HTR-8/SVneo (cell line): ENCODE data around the gene LNX2.

Experiments used
- DNase-seq: peaks from one replicate; pipeline ENCODE4 v3.0.0; 2011; ENCODE audit warnings: low spot score, mixed read lengths; ENCODE audit not compliant: insufficient read length
- FAIRE-seq: peaks from 2 replicates; lab custom pipeline; 2011; peaks lifted over from hg19 to GRCh38; lab: Jason Lieb, UNC

Gene LNX2

DNA sequence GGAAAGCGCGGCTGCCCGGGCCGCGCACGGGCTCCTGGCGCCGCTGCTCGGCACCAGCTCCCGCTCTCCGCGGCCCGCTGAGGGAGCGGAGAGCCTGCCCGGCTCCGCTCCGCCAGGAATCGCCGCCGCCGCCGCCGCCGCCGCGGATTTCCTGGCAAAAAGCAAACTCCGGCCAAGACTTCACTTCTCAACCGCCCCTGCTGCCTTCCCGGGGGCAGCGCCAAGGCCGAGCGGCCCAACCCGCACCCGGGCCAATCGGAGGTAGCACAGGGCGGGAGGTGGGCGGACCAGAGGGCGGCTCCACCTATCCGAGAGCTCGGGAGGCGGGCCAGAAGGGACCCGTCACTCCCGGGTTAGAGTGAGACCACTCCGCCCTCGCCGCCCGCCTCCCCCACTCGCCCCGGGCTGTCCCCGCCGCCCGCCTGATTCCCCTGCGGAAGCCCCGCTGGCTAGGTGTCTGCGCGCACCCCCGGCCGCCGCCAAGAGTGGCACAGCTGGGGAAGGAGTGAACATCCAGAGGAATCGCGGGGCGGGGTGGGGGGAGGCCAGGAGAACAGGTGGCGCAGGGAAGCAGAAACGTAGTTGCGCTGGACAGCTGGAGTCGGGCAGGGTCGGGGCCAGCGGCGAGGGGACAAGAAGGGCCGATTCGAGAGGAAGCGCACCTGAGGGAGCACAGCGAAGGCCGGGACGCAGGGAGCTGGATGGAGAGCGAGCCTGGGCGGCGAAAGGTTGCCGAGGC, at the start of gene LNX2:
Gene LNX2 (minus strand): TSS at position 153 of the 739 bp plus-strand sequence. CDS start 38,826 bp downstream, outside the sequence.
- FAIRE-seq = no peak
- peak; percentile 86 for DNase-seq

DNA sequence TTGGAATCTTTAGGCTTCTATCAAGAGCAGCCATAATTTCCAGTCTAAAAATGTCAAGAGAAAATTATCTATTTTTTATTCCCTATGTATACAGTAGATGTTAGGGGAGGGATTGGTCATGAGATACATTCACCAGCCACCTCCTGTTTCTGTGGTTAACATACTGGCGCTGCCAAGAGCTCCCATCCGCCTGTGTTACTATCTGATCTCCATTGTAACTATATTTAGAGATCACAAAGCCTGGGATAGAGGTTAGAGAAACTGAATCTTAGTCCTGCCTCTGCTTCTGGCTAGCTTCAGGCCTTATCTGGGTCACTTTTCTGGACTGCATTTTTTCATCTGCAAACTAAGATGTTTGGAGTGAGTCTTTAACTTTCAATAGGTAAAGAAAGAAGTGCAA, 47.6 kb upstream of the LNX2 start:
- FAIRE-seq = no peak
- no peak for DNase-seq

DNA sequence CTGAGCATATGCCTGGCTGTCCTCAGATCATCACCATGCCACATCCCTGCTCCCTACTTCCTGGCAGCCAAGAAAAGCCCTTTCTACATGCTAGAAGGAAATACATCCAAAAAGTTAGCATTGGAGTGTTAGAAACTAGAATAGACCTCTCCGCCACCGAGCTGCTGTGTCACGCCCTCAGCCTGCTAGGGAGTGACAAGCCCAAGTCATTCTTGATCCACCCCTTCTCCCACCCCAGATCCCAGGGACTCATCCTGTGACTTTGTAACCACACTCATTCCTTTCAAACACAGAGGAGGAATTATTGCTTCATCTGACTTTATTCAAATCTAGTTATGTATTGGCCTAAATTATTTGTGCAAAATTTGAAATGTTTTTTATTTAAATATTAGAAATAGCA, 46.6 kb upstream of the LNX2 start:
- DNase-seq = no peak
- no peak for FAIRE-seq

DNA sequence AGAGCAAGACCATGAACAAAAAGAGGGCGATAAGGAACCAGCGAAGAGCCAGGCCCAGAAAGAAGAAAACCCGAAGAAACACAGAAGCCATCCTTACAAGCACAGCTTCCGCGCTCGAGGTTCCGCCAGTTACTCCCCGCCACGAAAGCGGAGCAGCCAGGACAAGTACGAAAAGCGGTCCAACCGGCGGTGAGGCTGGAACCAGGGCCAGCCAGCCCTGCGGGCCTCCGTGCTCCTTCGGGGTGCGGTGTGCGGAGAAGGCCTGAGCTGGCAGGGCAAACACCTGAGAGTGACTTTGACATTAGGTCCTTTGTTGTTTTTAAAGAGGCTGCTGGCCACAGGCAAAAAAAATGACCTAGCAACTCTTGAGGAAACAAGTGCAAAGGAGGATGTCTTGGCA, 45.4 kb upstream of the LNX2 start:
- FAIRE-seq = no peak
- DNase-seq = no peak

DNA sequence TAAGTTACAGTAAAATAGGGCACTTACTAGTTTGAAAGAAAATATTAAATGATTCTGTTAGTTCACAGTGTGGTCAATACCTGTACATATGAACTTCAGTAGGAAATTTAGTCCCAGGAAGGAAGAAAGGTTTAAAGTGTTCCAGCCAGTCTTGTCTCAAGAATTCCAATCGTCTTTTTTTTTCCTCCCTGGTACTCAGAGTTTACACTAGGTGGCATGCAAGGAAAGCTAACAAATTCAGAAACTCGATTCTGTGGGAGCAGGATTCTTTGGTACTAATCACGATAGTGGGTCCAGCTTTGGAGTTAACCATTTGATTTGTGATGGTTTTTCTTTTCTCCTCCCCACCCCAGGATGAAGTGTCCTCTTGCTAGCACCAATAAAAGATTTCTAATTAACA, 45.0 kb upstream of the LNX2 start:
- FAIRE-seq = no peak
- peak; percentile 2 for DNase-seq

DNA sequence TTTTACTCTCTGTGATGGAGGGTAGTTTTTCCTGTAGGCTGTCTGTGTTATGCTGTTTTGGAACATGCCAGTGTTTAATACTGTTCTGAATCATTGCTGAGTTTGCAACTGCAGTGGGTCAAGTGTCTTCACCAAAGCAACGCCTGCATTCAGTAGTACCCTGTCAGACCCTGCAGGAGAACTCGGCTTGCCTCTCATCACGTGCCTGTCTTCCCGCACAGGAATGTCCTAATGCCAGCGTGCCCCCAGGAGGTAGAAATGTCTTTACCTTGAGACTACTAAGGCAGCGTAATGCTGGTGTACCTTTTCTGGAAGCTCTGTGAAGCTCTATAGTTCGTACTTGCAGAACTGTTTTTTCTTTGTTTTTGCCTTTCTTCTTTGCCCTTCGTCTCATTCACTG, 43.6 kb upstream of the LNX2 start:
- no peak for DNase-seq

DNA sequence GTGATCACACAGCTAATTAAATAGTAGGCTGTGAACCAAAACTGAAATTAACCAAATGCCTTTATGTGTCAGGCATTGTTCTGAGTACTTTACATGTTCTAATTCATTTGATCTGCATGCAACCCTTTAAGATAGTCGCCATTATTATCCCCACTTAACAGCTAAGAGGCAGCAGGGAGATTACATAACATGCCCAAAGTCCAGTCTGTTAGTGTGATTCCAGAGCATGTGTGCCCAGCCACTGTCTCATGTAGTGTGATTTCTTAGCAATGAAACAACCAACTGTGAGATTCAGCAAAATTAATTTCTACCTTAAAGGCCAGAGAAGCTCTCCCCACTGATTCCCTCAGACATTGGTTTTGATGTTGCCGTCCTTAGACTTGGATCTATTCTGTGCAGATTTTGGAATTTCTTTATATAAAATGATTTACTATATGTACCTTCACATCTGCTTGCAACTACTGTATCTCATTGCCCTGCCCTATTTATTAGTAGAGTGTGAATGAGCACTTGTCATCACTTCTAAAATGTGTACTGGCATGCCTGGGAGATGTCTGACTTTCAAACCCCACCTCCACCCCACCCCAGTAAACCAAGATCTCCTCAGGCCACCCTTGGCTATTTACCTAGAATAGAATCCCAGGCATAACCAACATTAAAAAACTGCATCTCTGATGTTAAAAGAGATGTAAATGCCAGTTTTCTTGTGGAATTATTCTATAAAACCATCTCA, 42.6 kb upstream of the LNX2 start:
- DNase-seq = no peak
- no peak for FAIRE-seq

More for the DNA sequence above, 43.6 kb upstream of the LNX2 start:
- FAIRE-seq = no peak

DNA sequence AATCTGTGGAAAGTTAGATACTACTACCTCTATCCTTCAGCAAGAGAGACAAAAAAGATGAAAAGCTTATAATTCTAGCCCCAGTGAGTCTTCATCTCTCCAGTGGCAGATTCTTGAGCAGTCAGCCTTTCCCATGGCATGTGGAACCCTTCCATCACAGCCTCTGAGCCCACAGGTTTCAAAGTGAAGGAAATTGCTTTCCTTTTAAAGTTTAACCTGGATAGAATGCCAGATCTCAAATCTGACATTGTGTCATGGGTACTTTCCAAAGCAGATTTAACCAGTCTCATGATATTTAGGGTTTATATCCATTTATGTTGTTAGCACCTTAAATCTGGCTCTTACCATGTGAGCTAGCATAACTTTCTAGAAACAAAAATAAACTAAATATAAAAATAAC, 40.7 kb upstream of the LNX2 start:
- FAIRE-seq = no peak
- DNase-seq = no peak

DNA sequence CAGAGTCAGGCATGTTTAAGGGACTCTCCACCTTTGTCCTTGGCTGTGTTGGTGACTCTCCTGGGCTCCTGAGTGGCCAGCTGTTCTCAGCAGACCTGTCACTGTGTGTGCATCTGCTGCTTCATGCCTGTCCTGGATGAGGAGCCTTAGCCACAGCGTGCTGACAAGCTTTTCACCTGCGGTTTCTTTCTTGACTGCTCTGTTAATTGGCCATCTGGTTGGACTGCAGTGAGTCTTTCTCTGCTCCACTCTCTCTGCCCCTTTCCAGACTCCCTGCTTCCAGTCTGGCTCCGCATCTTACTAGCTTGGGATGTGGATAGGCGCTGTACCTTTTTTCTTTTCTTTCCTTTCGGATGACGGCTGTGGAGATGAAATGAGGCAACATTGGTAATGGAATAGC, 40.2 kb upstream of the LNX2 start:
- DNase-seq (no peak), FAIRE-seq (no peak)

DNA sequence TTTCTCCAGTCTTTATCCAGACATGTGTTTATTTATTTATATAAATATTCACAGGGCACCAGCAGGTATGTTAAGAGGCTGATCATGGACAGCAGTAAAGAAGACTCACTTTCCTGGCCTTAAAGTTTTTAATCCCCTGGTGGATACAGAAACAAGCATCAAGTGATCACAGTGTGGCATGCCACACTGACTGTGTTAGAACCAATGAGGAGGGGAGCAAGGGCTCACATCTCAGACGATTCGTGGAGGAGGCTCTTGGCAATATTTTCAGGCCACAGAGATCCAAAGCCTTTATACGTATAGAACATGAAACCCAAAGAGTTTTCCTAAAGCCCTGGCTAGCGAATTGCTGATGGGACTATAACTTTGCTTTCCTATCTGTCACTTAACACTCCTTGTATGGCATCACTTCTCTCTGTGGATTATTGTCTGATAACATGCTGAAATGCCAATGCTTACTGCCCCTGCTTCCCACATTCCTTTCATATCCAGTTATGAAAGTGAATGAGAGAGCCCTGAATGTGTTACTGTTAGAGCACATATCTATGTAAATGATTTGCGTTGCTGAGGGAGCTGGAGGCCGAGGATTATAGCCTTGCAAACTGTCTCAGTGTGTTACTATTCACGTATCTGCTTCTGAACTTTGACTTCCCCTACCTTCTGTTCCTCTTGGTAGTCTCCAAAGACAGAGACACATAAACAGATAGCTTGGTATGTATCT, 39.0 kb upstream of the LNX2 start:
- FAIRE-seq = no peak
- DNase-seq = no peak

DNA sequence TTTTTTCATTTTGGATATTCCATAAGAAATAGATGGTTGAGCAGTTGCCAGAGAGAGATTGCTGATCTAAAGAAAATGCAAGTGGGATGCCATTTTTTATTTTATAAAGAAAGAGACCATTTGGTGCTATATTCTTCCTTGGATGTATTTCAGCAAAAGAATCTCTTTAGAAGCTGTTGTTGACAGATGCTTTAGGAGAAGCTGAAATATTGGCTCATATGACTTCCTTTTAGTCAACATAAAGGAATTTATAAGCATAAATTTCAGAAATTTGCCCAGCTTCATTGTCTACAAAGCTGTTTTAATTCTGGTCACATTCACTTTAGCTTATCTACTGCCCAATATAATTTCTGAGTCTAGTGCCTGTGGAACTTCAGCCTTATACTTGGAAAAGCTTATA, 38.2 kb upstream of the LNX2 start:
- FAIRE-seq (no peak), DNase-seq (peak; percentile 3)

DNA sequence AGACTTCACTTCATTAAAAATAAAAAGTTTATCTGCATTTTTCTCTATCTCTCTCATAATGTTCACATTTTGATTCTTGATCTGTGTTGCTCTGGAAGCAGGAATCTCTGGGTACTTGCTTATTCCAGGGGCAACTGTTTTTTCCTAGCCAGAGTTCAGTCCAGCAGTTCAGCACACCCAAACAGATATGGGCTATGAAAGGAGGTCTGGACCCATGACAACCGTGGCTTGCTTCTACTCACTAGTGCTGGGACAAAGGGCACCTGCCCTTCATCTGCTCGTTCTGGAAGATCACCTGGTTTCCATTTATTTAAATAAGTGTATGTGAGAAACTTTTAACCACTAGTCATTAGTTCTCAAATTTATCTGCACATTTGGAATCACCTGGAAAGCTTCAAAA, 37.4 kb upstream of the LNX2 start:
- FAIRE-seq = no peak
- no peak for DNase-seq

DNA sequence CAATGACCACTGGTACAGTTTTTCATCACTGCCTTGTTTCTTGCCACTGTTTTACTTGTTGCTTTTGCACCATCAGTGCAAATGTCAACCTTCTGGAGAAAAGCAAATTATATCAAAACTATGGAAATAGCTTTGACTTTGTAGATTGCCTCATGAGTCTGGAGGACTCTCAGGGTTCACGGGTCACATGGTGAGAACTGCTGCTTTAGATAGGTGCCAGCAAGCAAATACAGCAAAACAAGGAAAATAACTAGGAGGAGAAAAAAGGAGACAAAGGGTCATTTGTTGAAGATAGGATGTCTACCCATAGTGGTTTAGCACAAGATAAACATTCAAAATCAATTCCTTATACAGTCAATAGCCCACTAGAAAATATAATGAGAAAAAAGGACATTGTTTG, 34.5 kb upstream of the LNX2 start:
- FAIRE-seq (no peak), DNase-seq (no peak)

DNA sequence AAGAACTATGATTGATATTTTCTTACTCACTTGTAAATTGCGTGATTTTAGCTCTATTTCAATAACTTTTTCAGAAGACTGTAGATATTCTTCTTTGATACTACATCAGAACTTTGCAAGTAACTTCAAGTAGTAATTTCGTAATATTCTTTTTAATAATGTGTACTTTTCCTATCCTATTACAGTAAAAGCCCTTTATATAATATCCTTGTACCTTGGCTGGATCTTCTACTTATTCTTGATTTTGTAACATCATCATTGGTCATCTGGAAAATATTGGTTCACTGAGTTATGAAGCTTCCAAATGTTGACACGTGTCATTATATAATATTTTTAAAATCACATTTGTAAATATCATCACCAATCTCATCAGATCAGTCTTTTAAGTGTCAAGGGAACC, 33.7 kb upstream of the LNX2 start:
- FAIRE-seq (no peak), DNase-seq (no peak)

DNA sequence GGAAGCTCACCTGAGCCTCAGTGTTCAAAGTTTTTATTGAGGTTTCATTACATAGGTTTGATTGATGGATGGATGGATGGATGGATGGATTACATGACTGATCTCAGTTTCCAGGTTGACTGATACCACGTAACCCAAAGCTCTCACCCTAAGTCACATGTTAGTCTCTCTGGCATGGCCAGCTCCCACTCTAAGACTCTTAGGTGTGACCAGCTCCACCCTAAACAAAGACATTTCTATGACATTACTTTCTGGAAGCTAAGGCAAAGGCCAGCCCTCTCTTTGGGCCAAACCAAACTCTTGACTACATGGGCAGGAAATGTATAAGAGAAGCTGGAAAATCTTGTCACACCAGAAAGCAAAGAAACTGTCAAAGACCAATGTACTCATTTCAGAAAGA, 30.0 kb upstream of the LNX2 start:
- FAIRE-seq = no peak
- no peak for DNase-seq

DNA sequence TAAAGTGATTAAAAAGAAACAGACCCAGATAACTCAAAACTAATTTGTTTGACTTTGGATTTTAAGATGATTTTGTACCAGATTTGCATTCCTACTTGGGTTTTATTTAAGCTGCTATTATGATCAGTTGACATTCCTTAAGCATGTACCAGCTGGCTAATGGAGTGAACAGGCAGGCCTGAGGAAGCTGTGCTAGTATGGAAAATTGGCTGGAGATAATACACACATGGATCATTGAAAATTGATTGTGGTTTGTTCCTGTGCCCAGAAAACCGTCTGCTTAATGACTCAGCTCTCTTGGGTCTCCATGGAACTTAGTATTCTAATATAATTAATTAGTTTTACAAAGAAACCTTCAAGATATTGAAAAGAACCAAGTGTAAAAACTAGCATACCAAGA, 24.0 kb upstream of the LNX2 start:
- no peak for DNase-seq
- FAIRE-seq = no peak

DNA sequence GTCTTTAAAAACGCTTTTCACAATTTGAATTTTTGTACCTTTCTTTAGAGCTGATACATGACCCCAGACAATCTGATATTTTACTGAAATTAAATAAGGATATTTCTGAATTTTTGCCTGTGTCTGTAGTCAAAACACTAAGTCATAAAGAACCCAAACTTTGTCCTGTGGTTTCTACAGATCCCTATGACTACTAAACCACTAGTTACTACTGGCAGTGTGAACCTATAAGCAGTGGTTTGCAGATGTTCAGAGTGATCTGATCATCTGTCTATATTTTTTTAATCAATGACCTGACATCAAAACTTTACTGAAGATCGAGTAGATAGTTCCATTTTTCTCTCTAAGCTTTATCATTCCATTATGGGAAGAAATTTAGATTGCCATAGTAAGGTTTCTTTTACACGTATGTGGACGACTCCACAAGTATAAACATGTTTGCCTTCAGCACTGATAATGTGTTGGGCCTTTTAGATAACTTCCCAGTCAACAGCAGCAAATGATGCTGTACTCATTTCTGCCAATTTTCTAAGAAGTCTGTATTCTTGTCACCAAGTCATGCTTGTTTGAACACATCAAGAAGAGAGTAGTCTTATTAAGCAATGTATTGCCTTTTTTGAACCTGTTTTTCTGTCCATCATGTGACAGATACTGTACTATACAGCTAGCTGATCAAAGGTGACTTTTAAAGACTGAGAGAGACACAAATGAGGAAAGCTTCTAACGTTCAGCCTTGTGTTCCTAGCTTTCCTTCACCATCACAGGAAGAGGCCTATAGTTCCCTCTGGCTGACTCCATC, 23.2 kb upstream of the LNX2 start:
- FAIRE-seq = no peak
- DNase-seq = no peak

DNA sequence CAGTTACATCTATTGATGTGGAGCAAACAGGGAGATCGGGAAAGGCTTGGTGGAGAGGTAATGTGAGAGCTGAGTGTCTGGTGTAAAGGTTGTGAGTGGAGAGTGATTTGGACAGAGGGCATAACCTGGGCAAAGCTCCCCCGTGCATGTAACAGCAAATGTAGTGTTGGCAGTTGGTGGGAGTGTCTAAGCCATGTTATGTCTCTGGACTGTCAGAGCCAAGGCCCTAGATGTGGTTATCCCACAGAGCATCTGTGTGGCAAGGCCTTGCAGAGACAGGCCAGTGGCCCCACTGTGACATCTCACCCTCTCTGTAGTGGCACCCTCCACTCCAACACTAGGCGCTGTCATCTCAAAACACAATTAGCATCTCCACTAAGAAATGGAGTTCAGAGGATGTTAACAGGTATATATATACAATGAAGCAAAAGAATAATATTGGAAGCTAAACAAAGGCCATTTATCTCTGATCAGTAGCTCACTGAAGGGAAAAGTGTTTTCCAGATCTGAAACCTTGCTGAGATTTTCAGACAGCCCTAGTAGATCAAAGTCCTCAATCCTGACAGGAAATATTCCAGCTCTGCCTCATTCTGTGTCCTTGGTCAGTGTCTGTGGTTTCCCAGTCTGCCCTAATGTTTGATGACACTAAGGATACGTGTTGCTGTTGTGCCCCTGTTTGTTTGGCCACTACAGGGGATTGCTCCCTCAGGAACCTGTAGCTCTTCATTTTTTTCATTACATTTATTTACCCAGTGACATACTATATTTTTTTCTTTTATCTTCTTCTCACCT, 21.6 kb upstream of the LNX2 start:
- DNase-seq (no peak), FAIRE-seq (no peak)

DNA sequence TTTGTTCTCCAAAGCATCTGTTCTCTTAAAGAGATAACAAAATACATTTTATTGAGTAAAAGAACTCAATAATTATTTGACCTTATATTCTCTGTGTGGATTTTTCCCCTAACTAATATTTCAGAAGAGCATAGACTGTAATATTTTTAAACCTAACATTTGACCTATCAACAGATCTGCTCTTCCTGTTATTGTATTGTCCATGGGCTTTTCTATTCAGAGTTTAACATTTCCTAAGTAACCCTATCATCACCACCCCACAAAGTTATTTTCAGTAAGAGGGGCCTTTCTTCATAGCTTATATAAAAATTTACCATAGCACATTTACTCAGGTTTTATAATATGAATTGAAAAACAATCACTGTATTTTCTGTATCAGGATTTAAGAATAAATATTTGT, 18.9 kb upstream of the LNX2 start:
- DNase-seq = no peak
- FAIRE-seq = no peak

DNA sequence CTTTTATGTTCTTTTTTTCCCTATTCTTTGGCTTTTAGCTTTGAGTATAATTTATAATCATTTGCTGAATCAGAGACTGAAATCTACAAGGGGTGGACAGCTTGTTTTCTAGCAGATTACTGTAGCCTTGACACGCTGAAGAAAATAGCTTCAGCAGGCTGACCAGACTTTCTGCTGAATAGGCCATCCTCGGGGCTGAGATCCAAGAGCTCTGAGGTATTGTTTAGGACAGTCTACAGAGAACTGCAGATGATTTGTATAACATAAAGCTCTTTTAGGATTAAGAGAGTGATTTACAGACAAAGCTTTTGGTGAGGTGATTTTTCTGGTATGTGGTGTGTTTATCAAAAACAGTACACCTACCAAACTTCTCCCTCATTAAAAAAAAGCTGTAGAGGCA, 18.2 kb upstream of the LNX2 start:
- DNase-seq = no peak
- FAIRE-seq = no peak
